NCI-H1092 (cell line): ENCODE measurements around the gene CIP2A.

Experiments
- DNase-seq: peaks from one replicate; lab custom pipeline; 2025; lab: John Stamatoyannopoulos, UW

CIP2A gene

GRCh38 chr3:108562565-108562964, 26.7 kb downstream of the CIP2A start:
- DNase-seq: no peak

- no peak for DNase-seq
Observed at GRCh38 chr3:108555966-108556581, 33.2 kb downstream of the CIP2A start.

- DNase-seq: no peak
Observed at GRCh38 chr3:108554913-108555571, 34.2 kb downstream of the CIP2A start.

- no peak for DNase-seq
Observed at GRCh38 chr3:108554229-108554628, 35.0 kb downstream of the CIP2A start.

- DNase-seq: peak; percentile 3
Observed at GRCh38 chr3:108552267-108553159, 36.7 kb downstream of the CIP2A start.

GRCh38 chr3:108548886-108549285, 40.4 kb downstream of the CIP2A start:
- DNase-seq: no peak

- no peak for DNase-seq
Observed at GRCh38 chr3:108548304-108548703, 40.9 kb downstream of the CIP2A start.

- no peak for DNase-seq
Observed at GRCh38 chr3:108546692-108547091, 42.5 kb downstream of the CIP2A start.

GRCh38 chr3:108546247-108546646, 43.0 kb downstream of the CIP2A start:
- DNase-seq: no peak

- no peak for DNase-seq
Observed at GRCh38 chr3:108538083-108538482, 51.2 kb downstream of the CIP2A start.

- no peak for DNase-seq
Observed at GRCh38 chr3:108528459-108529252, 60.6 kb downstream of the CIP2A start.

- no peak for DNase-seq
Observed at GRCh38 chr3:108527817-108528216, 61.4 kb downstream of the CIP2A start.

- DNase-seq: no peak
Observed at GRCh38 chr3:108527109-108527508, 62.1 kb downstream of the CIP2A start.

- no peak for DNase-seq
Observed at GRCh38 chr3:108525971-108526370, 63.3 kb downstream of the CIP2A start.

GRCh38 chr3:108525256-108525655, 64.0 kb downstream of the CIP2A start:
- DNase-seq: no peak

GRCh38 chr3:108524537-108524936, 64.7 kb downstream of the CIP2A start:
- DNase-seq: no peak

- no peak for DNase-seq
Observed at GRCh38 chr3:108518895-108519294, 70.3 kb downstream of the CIP2A start.

GRCh38 chr3:108516881-108517280, 72.4 kb downstream of the CIP2A start:
- DNase-seq: no peak

GRCh38 chr3:108513961-108514360, 75.3 kb downstream of the CIP2A start:
- no peak for DNase-seq

GRCh38 chr3:108512671-108513070, 76.6 kb downstream of the CIP2A start:
- no peak for DNase-seq

GRCh38 chr3:108511490-108511889, 77.7 kb downstream of the CIP2A start:
- DNase-seq: no peak

- no peak for DNase-seq
Observed at GRCh38 chr3:108511055-108511454, 78.2 kb downstream of the CIP2A start.
